Testis (tissue), 2 donors: Measurements from ENCODE around the gene KRT7.
"Not testable (repeated sequence)": the region's sequence is repeated elsewhere in the genome, so short reads cannot be mapped to it uniquely, and the experiment has no call there.

ENCODE experiments used
- POLR2A ChIP-seq: fragments of 450-650 bp; IDR thresholded peaks from one replicate; pipeline ENCODE4 v1.6.1; 2017; ENCODE audit warnings: antibody characterized with exemption, mild to moderate bottlenecking, moderate library complexity
- TF ChIP-seq, protein P1 (sequence below), 3 experiments: fragments of 450-650 bp in 2 of 3; fragments of 200-600 bp in 1 of 3; sonication (generic) in 1 of 3; IDR thresholded peaks; one replicate each; pipeline ENCODE4 v1.5.1; 2016 to 2019; ENCODE audit warnings: antibody characterized with exemption in 3 of 3, mild to moderate bottlenecking in 2 of 3, moderate library complexity in 1 of 3

DNA sequence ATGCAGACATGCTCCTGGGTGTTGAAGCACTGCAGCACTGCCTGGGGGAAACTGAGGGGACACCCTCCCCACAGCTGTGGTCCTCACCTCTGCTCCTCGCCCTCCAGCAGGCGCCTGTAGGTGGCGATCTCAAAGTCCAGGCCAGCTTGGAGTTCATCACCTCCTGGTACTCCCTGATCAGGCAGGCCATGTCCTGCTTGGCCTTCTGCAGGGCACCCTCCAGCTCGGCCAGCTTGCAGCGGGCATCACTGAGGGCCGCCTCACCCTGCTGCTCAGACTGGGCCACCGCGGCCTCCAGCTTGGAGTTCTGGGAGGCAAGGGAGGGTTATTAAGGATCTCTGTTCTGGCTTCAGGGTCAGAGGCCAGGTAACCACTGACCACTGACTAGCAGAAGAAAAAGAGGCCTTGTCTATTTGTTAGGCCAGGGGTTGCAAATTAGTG lies 19.2 kb downstream of the KRT7 start:
- TF ChIP-seq, protein P1, sequence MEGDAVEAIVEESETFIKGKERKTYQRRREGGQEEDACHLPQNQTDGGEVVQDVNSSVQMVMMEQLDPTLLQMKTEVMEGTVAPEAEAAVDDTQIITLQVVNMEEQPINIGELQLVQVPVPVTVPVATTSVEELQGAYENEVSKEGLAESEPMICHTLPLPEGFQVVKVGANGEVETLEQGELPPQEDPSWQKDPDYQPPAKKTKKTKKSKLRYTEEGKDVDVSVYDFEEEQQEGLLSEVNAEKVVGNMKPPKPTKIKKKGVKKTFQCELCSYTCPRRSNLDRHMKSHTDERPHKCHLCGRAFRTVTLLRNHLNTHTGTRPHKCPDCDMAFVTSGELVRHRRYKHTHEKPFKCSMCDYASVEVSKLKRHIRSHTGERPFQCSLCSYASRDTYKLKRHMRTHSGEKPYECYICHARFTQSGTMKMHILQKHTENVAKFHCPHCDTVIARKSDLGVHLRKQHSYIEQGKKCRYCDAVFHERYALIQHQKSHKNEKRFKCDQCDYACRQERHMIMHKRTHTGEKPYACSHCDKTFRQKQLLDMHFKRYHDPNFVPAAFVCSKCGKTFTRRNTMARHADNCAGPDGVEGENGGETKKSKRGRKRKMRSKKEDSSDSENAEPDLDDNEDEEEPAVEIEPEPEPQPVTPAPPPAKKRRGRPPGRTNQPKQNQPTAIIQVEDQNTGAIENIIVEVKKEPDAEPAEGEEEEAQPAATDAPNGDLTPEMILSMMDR (IDR thresholded peaks at IDR 0.05), result not testable (repeated sequence)
- not testable (repeated sequence) for TF ChIP-seq POLR2A
